T-helper 17 cell (primary cell): ENCODE data around the gene DYRK1A. TPM values are rescaled to one million over a fixed set of nuclear protein-coding genes. Genes with fewer than 3 reads are reported as not detected.

ENCODE experiments used
- ATAC-seq: fragments of 150-1000 bp; cut with Tn5 transposase; 2 replicates; pipeline ENCODE4 v1.10.0; 2021; ENCODE audit warnings: mild to moderate bottlenecking, moderate library complexity
- DNase-seq, 3 donors: peaks; one replicate each; pipeline versions ENCODE4 v3.0.0 to v3.0.0-alpha.2; 2020 to 2021
- H3K9me3 ChIP-seq: one replicate; pipeline ENCODE4 v1.7.0; 2013; ENCODE audit warnings: low read length, mild to moderate bottlenecking; ENCODE audit not compliant: control insufficient read depth, poor library complexity, severe bottlenecking
- H3K27ac Mint-ChIP-seq: one replicate; pipeline ENCODE4 v1.8.0; 2022; ENCODE audit warnings: mild to moderate bottlenecking, moderate library complexity, mixed read lengths
- H3K27me3 Mint-ChIP-seq: one replicate; pipeline ENCODE4 v1.8.0; 2022; ENCODE audit warnings: mixed read lengths
- H3K36me3 Mint-ChIP-seq: one replicate; pipeline ENCODE4 v1.8.0; 2022; ENCODE audit warnings: low read depth, mixed read lengths
- H3K4me1 Mint-ChIP-seq: one replicate; pipeline ENCODE4 v1.8.0; 2022; ENCODE audit warnings: mild to moderate bottlenecking, mixed read lengths
- H3K4me3 Mint-ChIP-seq: one replicate; pipeline ENCODE4 v1.8.0; 2022; ENCODE audit warnings: mild to moderate bottlenecking, moderate library complexity, mixed read lengths
- total RNA-seq, 4 donors: library from RNA in 2 of 4; stranded (reverse) in 2 of 4; gene quantifications; one replicate each; pipeline ENCODE4 v1.2.3 and lab custom pipeline; 2022 to 2026

Gene DYRK1A
- total RNA-seq, 2 donors from 2014 or later: 123 to 149 TPM

DNA sequence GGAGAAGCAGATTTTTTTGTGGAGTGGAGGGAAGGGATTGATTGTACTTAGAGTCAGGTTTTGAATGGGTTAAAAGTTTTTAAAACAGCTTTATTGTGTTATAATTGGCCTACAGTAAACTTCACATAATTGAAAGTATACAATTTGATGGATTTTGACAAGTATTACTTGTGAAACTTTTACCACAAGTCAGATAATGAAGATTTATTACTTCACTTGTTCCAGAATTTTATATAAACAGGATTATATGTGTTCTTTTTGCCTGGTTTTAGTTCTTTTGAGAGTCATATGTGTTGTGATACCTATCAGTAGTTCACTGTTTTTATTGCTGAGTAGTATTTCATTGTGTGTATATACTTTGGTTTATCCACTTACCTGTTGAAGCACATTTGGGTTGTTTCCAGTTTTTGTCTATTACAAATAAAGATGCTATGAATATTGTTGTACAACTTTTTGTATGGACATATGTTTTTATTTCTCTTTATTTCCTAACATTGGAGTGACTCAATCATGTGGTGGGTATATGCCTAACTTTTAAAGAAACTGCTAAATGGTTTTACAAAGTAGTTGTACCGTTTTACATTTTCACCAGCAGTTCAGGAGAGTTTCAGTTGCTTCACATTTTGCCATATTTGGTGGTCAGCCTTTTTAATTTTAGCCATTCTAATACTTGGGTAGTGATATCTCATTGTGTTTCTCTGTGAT, 71.0 kb downstream of the DYRK1A start:
- H3K9me3 ChIP-seq: no peaks in the 10 kb centered on the region
- no peak for ATAC-seq
- no peak overlapping the region for H3K4me3 Mint-ChIP-seq
- H3K36me3 Mint-ChIP-seq: no peaks in the 10 kb centered on the region
- H3K27ac Mint-ChIP-seq: no peak overlapping the region
- no peak for DNase-seq
- H3K27me3 Mint-ChIP-seq: no peaks in the 10 kb centered on the region
- H3K4me1 Mint-ChIP-seq: peaks cover 60% of the 10 kb centered on the region

DNA sequence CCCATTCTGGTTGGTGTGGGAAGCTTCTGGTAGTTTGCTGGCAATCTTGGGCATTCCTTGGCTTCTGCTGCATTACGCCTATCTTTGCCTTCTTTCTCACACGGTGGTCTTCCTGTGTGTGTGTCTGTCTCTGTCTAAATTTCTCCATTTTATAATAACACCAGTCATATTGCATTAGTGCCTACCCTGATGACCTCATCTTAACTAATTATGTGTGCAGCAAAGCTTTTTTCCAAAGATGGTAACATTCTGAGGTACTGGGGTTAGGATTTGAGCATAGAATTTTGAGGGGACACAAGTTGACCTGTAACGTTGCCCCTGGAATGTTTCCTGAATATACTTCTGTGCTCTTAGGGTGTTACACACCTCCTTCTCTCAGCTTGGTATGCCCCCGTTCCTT, 77.1 kb downstream of the DYRK1A start:
- Mint-ChIP-seq H3K27me3 (no peaks in the 10 kb centered on the region), H3K27ac (peak overlapping the region; percentile 86), H3K4me1 (peaks cover 70% of the 10 kb centered on the region), H3K4me3 (no peak overlapping the region), H3K36me3 (no peaks in the 10 kb centered on the region)
- DNase-seq (no peak), ATAC-seq (no peak)
- no peaks in the 10 kb centered on the region for H3K9me3 ChIP-seq

- Mint-ChIP-seq H3K27ac (peak overlapping the region; percentile 86), H3K4me3 (peak overlapping the region; percentile 41), H3K4me1 (peaks cover 66% of the 10 kb centered on the region)
Observed at GRCh38 chr21:37445228-37445627, 78.7 kb downstream of the DYRK1A start.

DNA sequence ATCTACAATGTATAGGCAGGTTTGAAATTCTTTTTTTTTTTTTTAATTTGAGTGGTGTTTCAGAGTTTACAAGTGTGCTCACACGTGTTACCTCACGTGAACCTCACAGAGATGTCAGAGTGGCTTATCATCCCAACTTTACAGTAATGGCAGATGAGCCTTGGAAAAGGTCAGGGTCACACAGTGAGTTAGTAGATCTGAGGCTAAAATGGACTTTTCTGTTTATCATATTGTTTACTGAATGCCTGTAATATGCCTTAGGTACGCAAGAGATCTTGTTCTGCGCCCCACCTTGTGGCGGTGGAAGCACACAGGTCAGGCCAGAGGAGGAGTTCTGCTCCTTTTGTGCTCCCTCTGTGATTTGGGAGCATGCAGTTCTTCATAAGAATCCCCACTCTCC, 80.0 kb downstream of the DYRK1A start:
- H3K27ac Mint-ChIP-seq: no peak overlapping the region

More at GRCh38 chr21:37445228-37445627, 78.7 kb downstream of the DYRK1A start:
- no peaks in the 10 kb centered on the region for H3K9me3 ChIP-seq
- Mint-ChIP-seq H3K36me3 (no peaks in the 10 kb centered on the region), H3K27me3 (no peaks in the 10 kb centered on the region)
- DNase-seq (no peak), ATAC-seq (no peak)

DNA sequence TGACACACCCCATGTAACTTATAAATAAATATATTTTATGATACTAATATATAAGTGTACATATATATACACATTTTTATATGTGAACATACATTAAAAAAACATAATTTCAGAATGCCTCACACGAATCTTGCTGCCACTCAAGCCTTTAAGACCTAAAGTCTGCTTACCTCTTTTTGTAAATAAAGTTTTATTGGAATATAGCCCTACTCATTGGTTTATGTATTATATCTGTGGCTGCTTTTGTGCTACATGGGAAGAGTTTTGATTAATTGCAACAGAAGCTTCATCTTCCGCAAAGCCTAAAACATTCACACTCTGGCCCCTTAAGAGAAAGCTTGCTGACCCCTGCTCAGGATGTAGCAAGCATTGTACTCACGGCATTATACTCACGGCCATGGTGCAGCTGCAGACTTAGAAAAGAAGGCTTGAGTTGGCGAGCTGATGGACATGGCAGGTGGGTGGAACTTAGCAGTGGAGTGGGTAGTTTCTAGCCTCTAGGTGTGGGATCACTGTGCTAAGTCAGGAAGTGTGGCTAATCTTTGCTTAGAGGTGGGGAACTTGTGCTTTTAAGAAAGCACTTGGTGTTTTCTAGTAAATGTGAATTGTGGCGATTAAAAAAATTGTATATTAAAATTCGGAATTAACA, 80.8 kb downstream of the DYRK1A start:
- ATAC-seq (no peak), DNase-seq (no peak)
- Mint-ChIP-seq H3K4me3 (no peak overlapping the region), H3K27me3 (no peaks in the 10 kb centered on the region), H3K4me1 (peaks cover 59% of the 10 kb centered on the region), H3K36me3 (peaks cover 3% of the 10 kb centered on the region), H3K27ac (peak overlapping the region; percentile 16)
- H3K9me3 ChIP-seq: no peaks in the 10 kb centered on the region

More for the DNA sequence above, 80.0 kb downstream of the DYRK1A start:
- Mint-ChIP-seq H3K4me3 (no peak overlapping the region), H3K27me3 (no peaks in the 10 kb centered on the region), H3K4me1 (peaks cover 59% of the 10 kb centered on the region), H3K36me3 (no peaks in the 10 kb centered on the region)
- DNase-seq: no peak
- H3K9me3 ChIP-seq: no peaks in the 10 kb centered on the region
- no peak for ATAC-seq

DNA sequence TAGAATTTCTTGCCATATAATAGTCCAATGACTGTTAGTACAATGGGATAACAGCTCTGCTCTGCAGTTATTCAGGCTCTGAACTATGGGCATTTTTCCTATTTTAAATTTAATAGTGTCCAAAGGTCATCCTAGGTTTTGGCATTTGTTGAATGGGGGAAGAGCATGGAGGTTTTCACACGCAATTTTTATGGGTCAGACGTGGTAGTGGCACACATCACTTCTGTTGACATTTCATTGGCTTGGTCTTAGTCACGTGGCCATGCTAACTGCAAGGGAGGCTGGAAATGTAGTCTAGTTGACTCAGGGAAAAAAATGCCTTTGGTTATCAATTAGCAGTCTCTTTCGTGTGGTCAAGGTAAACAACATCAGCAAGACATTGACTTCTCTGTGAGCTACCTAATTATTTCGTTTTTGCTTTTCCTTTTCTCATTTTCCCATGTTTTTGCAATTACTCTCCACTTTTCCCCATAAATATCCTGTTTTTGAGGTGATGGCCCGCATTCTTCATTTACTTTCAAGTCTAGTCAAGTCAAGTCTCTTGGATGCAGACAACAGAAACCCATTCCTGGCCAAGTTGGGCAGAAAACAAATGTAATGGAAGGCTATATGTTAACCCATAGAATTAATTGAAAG, 82.8 kb downstream of the DYRK1A start:
- DNase-seq (no peak), ATAC-seq (no peak)
- H3K4me3 Mint-ChIP-seq: peak overlapping the region; percentile 56
- H3K27me3 Mint-ChIP-seq: no peaks in the 10 kb centered on the region
- H3K4me1 Mint-ChIP-seq: peaks cover 55% of the 10 kb centered on the region
- no peaks in the 10 kb centered on the region for H3K9me3 ChIP-seq
- peaks cover 6% of the 10 kb centered on the region for H3K36me3 Mint-ChIP-seq
- H3K27ac Mint-ChIP-seq: peak overlapping the region; percentile 54

DNA sequence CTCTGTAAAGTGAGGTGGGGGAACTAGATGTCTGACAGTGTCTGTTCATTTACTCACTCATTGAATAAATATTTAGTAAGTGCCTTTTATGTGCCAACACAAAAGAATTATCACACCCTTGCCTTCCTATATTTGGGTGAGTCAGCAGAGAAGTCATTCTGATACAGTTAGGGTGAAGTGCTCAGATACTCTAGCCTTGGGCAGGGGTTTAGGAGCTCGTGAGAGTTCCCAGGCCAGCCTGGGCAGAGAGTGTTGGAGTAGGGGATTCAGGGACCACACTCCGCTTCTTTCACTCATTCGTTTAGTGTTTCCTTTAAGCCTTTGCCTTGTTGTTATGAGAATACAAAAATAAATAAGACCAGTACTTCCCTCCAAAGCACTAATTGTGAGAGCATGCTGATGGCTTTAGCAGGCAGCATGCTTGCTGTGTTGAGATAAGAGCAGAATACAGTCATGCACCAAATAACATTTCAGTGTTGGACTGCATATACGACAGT, 83.9 kb downstream of the DYRK1A start:
- Mint-ChIP-seq H3K4me1 (peaks cover 50% of the 10 kb centered on the region), H3K36me3 (peaks cover 6% of the 10 kb centered on the region), H3K27me3 (no peaks in the 10 kb centered on the region), H3K4me3 (no peak overlapping the region), H3K27ac (peak overlapping the region; percentile 54)
- DNase-seq (no peak), ATAC-seq (no peak)
- H3K9me3 ChIP-seq: no peaks in the 10 kb centered on the region

DNA sequence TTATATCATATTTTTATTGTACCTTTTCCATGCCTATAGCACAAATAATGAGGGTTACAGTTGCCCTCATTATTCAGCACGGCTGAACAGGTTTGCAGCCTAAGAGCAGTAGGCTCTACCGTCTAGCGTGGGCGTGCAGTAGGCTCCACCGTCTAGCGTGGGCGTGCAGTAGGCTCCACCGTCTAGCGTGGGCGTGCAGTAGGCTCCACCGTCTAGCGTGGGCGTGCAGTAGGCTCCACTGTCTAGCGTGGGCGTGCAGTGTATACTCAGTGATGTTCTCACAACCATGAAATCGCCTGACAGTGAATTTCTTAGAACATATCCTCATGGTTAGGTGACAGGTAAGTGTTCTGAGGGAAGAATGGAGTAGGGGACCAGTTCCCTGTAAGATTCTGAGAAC, 84.9 kb downstream of the DYRK1A start:
- Mint-ChIP-seq H3K4me3 (no peak overlapping the region), H3K27me3 (no peaks in the 10 kb centered on the region), H3K4me1 (peaks cover 57% of the 10 kb centered on the region), H3K27ac (peak overlapping the region; percentile 2), H3K36me3 (peaks cover 6% of the 10 kb centered on the region)
- DNase-seq (no peak), ATAC-seq (no peak)
- H3K9me3 ChIP-seq: no peaks in the 10 kb centered on the region

- no peak for DNase-seq
- Mint-ChIP-seq H3K4me3 (no peak overlapping the region), H3K4me1 (peaks cover 57% of the 10 kb centered on the region), H3K36me3 (peaks cover 6% of the 10 kb centered on the region), H3K27ac (peak overlapping the region; percentile 2), H3K27me3 (no peaks in the 10 kb centered on the region)
- ATAC-seq: peak; percentile 34
- H3K9me3 ChIP-seq: no peaks in the 10 kb centered on the region
Observed at GRCh38 chr21:37452227-37452626, 85.7 kb downstream of the DYRK1A start.

GRCh38 chr21:37453350-37453749, 86.8 kb downstream of the DYRK1A start:
- ATAC-seq: no peak
- Mint-ChIP-seq H3K4me3 (peak overlapping the region; percentile 41), H3K4me1 (peaks cover 62% of the 10 kb centered on the region), H3K27ac (peak overlapping the region; percentile 2), H3K36me3 (peaks cover 6% of the 10 kb centered on the region), H3K27me3 (no peaks in the 10 kb centered on the region)
- DNase-seq: no peak
- H3K9me3 ChIP-seq: no peaks in the 10 kb centered on the region

DNA sequence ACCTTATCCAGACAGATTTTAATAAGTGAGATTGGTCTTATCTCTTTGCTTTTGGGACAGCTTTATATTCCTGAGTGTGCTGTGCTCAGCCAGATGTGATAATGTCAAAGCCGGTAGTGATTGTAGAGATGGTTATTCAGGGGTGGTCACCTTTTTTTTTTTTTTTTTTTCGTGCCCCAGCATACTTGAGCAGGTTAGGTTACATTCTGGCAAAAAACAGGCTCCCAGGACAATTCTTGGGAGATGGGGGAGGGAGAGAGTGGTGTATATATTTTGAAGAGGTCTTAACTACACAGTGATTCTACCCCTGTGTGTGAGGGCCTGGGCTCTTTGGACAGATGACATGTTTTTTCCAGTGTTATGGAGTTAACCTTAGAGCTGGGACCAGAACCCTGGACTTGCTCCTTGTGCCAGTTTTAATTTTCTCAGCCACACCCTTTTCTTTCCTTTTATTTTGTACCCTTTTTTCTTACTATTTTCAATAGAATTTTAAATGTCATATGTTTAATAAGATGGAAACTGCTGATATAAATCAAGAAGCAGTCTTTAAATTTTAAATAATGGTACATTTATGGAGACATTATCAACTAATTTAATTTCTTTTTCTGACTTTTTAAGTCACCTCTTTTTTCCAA, 88.4 kb downstream of the DYRK1A start:
- H3K4me3 Mint-ChIP-seq: peak overlapping the region; percentile 39
- peaks cover 66% of the 10 kb centered on the region for H3K4me1 Mint-ChIP-seq
- H3K9me3 ChIP-seq: no peaks in the 10 kb centered on the region
- ATAC-seq (no peak), DNase-seq (no peak)
- no peaks in the 10 kb centered on the region for H3K27me3 Mint-ChIP-seq
- peaks cover 6% of the 10 kb centered on the region for H3K36me3 Mint-ChIP-seq
- H3K27ac Mint-ChIP-seq: peak overlapping the region; percentile 75

GRCh38 chr21:37455504-37455911, 88.9 kb downstream of the DYRK1A start:
- Mint-ChIP-seq H3K4me1 (peaks cover 65% of the 10 kb centered on the region), H3K27ac (peak overlapping the region; percentile 75), H3K27me3 (no peaks in the 10 kb centered on the region), H3K36me3 (peaks cover 6% of the 10 kb centered on the region), H3K4me3 (peak overlapping the region; percentile 62)
- no peaks in the 10 kb centered on the region for H3K9me3 ChIP-seq
- ATAC-seq (no peak), DNase-seq (no peak)

GRCh38 chr21:37458669-37459276, 92.2 kb downstream of the DYRK1A start:
- Mint-ChIP-seq H3K36me3 (no peaks in the 10 kb centered on the region), H3K27me3 (no peaks in the 10 kb centered on the region), H3K4me1 (peaks cover 67% of the 10 kb centered on the region), H3K27ac (peak overlapping the region; percentile 78), H3K4me3 (peak overlapping the region; percentile 12)
- no peaks in the 10 kb centered on the region for H3K9me3 ChIP-seq
- ATAC-seq: peak; percentile 5
- no peak for DNase-seq
